ENCODE results near the gene GLP1R.

Gene GLP1R

GRCh38 chr6:39061588-39061987, 13.0 kb downstream of the GLP1R start:
- TF ChIP-seq, protein P1, sequence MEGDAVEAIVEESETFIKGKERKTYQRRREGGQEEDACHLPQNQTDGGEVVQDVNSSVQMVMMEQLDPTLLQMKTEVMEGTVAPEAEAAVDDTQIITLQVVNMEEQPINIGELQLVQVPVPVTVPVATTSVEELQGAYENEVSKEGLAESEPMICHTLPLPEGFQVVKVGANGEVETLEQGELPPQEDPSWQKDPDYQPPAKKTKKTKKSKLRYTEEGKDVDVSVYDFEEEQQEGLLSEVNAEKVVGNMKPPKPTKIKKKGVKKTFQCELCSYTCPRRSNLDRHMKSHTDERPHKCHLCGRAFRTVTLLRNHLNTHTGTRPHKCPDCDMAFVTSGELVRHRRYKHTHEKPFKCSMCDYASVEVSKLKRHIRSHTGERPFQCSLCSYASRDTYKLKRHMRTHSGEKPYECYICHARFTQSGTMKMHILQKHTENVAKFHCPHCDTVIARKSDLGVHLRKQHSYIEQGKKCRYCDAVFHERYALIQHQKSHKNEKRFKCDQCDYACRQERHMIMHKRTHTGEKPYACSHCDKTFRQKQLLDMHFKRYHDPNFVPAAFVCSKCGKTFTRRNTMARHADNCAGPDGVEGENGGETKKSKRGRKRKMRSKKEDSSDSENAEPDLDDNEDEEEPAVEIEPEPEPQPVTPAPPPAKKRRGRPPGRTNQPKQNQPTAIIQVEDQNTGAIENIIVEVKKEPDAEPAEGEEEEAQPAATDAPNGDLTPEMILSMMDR (IDR thresholded peaks at IDR 0.05; ENCODE audit: insufficient read depth, low read depth, low read length, missing control alignments): no peak
- no peak for DNase-seq (ENCODE audit: low read depth)
- H3K4me3 ChIP-seq (ENCODE audit: low read length): no peak overlapping the region

GRCh38 chr6:39062014-39062740, 13.6 kb downstream of the GLP1R start:
- TF ChIP-seq, protein P1 (IDR thresholded peaks at IDR 0.05; ENCODE audit: insufficient read depth, low read depth, low read length, missing control alignments): no peak
- no peak for DNase-seq (ENCODE audit: low read depth)
- H3K4me3 ChIP-seq (ENCODE audit: low read length): no peak overlapping the region

- DNase-seq (ENCODE audit: low read depth): no peak
- H3K4me3 ChIP-seq (ENCODE audit: low read length): no peak overlapping the region
- TF ChIP-seq, protein P1 (IDR thresholded peaks at IDR 0.05; ENCODE audit: insufficient read depth, low read depth, low read length, missing control alignments): no peak
These were observed 14.9 kb downstream of the GLP1R start for GRCh38 chr6:39063526-39063925.

DNA sequence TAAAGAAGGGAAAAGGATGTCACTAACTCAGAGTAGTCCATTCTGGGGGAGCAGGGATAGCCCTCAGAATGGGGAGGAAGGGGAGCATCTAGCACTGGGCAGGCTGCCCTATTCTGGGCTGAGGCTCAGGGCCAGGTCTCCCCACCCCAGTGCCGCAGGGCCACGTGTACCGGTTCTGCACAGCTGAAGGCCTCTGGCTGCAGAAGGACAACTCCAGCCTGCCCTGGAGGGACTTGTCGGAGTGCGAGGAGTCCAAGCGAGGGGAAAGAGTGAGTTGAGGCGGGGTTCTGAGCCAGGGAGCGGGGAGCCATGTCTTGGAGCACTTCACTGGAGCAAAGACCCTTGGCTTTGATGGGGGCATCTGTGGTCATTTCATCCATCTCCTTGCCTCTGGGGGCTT, 17.0 kb downstream of the GLP1R start:
- DNase-seq (ENCODE audit: low read depth): no peak
- H3K4me3 ChIP-seq (ENCODE audit: low read length): no peak overlapping the region
- TF ChIP-seq, protein P1 (IDR thresholded peaks at IDR 0.05; ENCODE audit: insufficient read depth, low read depth, low read length, missing control alignments): no peak

DNA sequence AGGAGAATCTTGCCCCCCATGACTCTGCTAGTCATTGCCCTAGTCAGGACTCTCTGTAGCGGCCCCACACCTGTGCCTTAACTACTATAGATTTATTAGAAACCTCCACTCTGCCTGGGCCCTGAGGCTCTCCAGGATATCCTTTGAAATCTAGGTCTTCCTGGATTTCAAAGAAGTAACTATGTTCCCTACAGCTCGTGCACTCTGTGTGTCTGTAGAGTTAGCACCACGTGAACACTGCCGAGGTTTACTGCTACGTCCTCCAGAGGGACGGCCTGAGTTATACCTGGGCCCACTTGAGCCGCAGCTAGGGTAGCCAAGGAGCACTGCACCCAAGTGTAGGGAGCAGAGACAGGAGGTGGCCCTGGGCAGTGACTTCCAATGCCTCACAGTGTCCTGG, 19.8 kb downstream of the GLP1R start:
- TF ChIP-seq, protein P1 (IDR thresholded peaks at IDR 0.05; ENCODE audit: insufficient read depth, low read depth, low read length, missing control alignments): no peak
- no peak overlapping the region for H3K4me3 ChIP-seq (ENCODE audit: low read length)
- no peak for DNase-seq (ENCODE audit: low read depth)

GRCh38 chr6:39072830-39073229, 24.2 kb downstream of the GLP1R start:
- no peak overlapping the region for H3K4me3 ChIP-seq (ENCODE audit: low read length)
- TF ChIP-seq, protein P1 (IDR thresholded peaks at IDR 0.05; ENCODE audit: insufficient read depth, low read depth, low read length, missing control alignments): no peak
- DNase-seq (ENCODE audit: low read depth): no peak

All from epithelial cell of esophagus (primary cell).